Esophagus (tissue), 2 donors: ENCODE data around the gene PRR5. TPM values are rescaled to one million over a fixed set of nuclear protein-coding genes. Genes with fewer than 3 reads are reported as not detected.

Source experiments
- H3K27ac ChIP-seq, 2 donors: one replicate each; pipeline ENCODE4 v1.5.1; 2013; ENCODE audit warnings: low read depth in 2 of 2, mild to moderate bottlenecking in 2 of 2, inconsistent platforms in 1 of 2, low read length in 1 of 2, moderate library complexity in 1 of 2
- H3K27me3 ChIP-seq, 2 donors: one replicate each; pipeline ENCODE4 v1.6.1; 2013; ENCODE audit warnings: low read length in 2 of 2, control low read depth in 1 of 2, mild to moderate bottlenecking in 1 of 2; ENCODE audit not compliant: insufficient read depth in 2 of 2, control insufficient read depth in 1 of 2
- H3K36me3 ChIP-seq, 2 donors: one replicate each; pipeline ENCODE4 v1.6.1; 2013; ENCODE audit warnings: low read length in 1 of 2; ENCODE audit not compliant: control insufficient read depth in 2 of 2, insufficient read depth in 2 of 2
- H3K4me1 ChIP-seq, 2 donors: one replicate each; pipeline ENCODE4 v1.6.1; 2013; ENCODE audit warnings: low read length in 1 of 2; ENCODE audit not compliant: control insufficient read depth in 2 of 2, insufficient read depth in 2 of 2
- H3K4me3 ChIP-seq, 2 donors: one replicate each; pipeline ENCODE4 v1.5.1; 2013; ENCODE audit warnings: low read length in 2 of 2, mild to moderate bottlenecking in 2 of 2, low read depth in 1 of 2, moderate library complexity in 1 of 2
- H3K9me3 ChIP-seq, 2 donors: one replicate each; pipeline ENCODE4 v1.6.1; 2013; ENCODE audit warnings: mild to moderate bottlenecking in 2 of 2, low read depth in 1 of 2, low read length in 1 of 2, moderate library complexity in 1 of 2; ENCODE audit not compliant: control insufficient read depth in 2 of 2, insufficient read depth in 1 of 2
- WGBS, 2 donors: extraction: QIAGEN DNeasy Blood & Tissue Kit; methylation state at CpG; one replicate each; pipeline ENCODE4 v1.1.7; 2013; 5-methylcytosine and 5-hydroxymethylcytosine counted together
- polyA plus RNA-seq, 2 donors: library from polyadenylated mRNA; stranded (reverse); fragments of 200-250 nt; gene quantifications; one replicate each; pipeline ENCODE4 v1.2.3, GENCODE V29; 2013
- donor health status: healthy with polysubstance abuse.
- donor health status: Bipolar disorder and iron deficiency.

PRR5 gene
- polyA plus RNA-seq, 2 donors: 12.2 to 13.0 TPM

- WGBS, 2 donors: 43 to 48% methylated on average over 11 of the region's 11 CpGs
- no peaks in the 10 kb centered on the region for H3K36me3 ChIP-seq
- H3K4me1 ChIP-seq: peaks cover 0 to 4% of the 10 kb centered on the region in 2 donors
- no peaks in the 10 kb centered on the region for H3K9me3 ChIP-seq
- no peaks in the 10 kb centered on the region for H3K27me3 ChIP-seq
- H3K27ac ChIP-seq: peak overlapping the region in 1 of 2 donors; percentile 5
- H3K4me3 ChIP-seq: no peak overlapping the region
These were observed 37.9 kb upstream of the PRR5 start for GRCh38 chr22:44664149-44664548.

GRCh38 chr22:44665115-44665514 lies 36.9 kb upstream of the PRR5 start:
- H3K4me3 ChIP-seq: no peak overlapping the region
- no peaks in the 10 kb centered on the region for H3K9me3 ChIP-seq
- no peaks in the 10 kb centered on the region for H3K36me3 ChIP-seq
- WGBS, 2 donors: 62 to 68% methylated on average over 9 of the region's 9 CpGs
- H3K27ac ChIP-seq: no peak overlapping the region
- peaks cover 0 to 2% of the 10 kb centered on the region in 2 donors for H3K27me3 ChIP-seq
- peaks cover 0 to 2% of the 10 kb centered on the region in 2 donors for H3K4me1 ChIP-seq

- no peaks in the 10 kb centered on the region for H3K9me3 ChIP-seq
- H3K27me3 ChIP-seq: peaks cover 0 to 2% of the 10 kb centered on the region in 2 donors
- no peak overlapping the region for H3K27ac ChIP-seq
- 47% methylated on average over 3 of the region's 3 CpGs for WGBS, 2 donors
- H3K4me3 ChIP-seq: no peak overlapping the region
- H3K4me1 ChIP-seq: peaks cover 0 to 2% of the 10 kb centered on the region in 2 donors
- no peaks in the 10 kb centered on the region for H3K36me3 ChIP-seq
These were observed 35.8 kb upstream of the PRR5 start for GRCh38 chr22:44666207-44666585.

- Histone ChIP-seq H3K27ac (no peak overlapping the region), H3K4me3 (no peak overlapping the region), H3K36me3 (no peaks in the 10 kb centered on the region), H3K4me1 (peaks cover 0 to 3% of the 10 kb centered on the region in 2 donors), H3K9me3 (no peaks in the 10 kb centered on the region), H3K27me3 (peaks cover 0 to 2% of the 10 kb centered on the region in 2 donors)
- WGBS, 2 donors: 51 to 57% methylated on average over 5 of the region's 5 CpGs
These were observed 34.7 kb upstream of the PRR5 start for GRCh38 chr22:44667276-44667675.

GRCh38 chr22:44667829-44668189 lies 34.2 kb upstream of the PRR5 start:
- H3K36me3 ChIP-seq: no peaks in the 10 kb centered on the region
- H3K9me3 ChIP-seq: no peaks in the 10 kb centered on the region
- no peak overlapping the region for H3K4me3 ChIP-seq
- WGBS, 2 donors: 29 to 32% methylated on average over 8 of the region's 8 CpGs
- peak overlapping the region; percentile 54 to 78 for H3K27ac ChIP-seq
- peaks cover 0 to 3% of the 10 kb centered on the region in 2 donors for H3K4me1 ChIP-seq
- H3K27me3 ChIP-seq: peaks cover 0 to 2% of the 10 kb centered on the region in 2 donors

- Histone ChIP-seq H3K4me1 (peaks cover 0 to 3% of the 10 kb centered on the region in 2 donors), H3K27me3 (peaks cover 0 to 2% of the 10 kb centered on the region in 2 donors), H3K27ac (peak overlapping the region; percentile 54 to 78), H3K4me3 (peak overlapping the region; percentile 34 to 50), H3K9me3 (no peaks in the 10 kb centered on the region), H3K36me3 (no peaks in the 10 kb centered on the region)
- 1 to 4% methylated on average over 35 to 87 of the region's 87 CpGs for WGBS, 2 donors
These were observed 33.7 kb upstream of the PRR5 start for GRCh38 chr22:44668190-44668885.

GRCh38 chr22:44668886-44669521 lies 33.0 kb upstream of the PRR5 start:
- H3K27me3 ChIP-seq: peaks cover 0 to 2% of the 10 kb centered on the region in 2 donors
- H3K4me3 ChIP-seq: peak overlapping the region; percentile 30 to 50
- H3K9me3 ChIP-seq: no peaks in the 10 kb centered on the region
- WGBS, 2 donors: 4 to 9% methylated on average over 15 to 45 of the region's 45 CpGs
- H3K4me1 ChIP-seq: peaks cover 0 to 1% of the 10 kb centered on the region in 2 donors
- peak overlapping the region in 1 of 2 donors; percentile 78 for H3K27ac ChIP-seq
- H3K36me3 ChIP-seq: no peaks in the 10 kb centered on the region

- Histone ChIP-seq H3K27ac (no peak overlapping the region), H3K4me3 (peak overlapping the region in 1 of 2 donors; percentile 50), H3K4me1 (peaks cover 0 to 1% of the 10 kb centered on the region in 2 donors), H3K9me3 (no peaks in the 10 kb centered on the region), H3K36me3 (no peaks in the 10 kb centered on the region), H3K27me3 (peaks cover 0 to 2% of the 10 kb centered on the region in 2 donors)
- WGBS, 2 donors: 60 to 70% methylated on average over 9 of the region's 9 CpGs
These were observed 32.4 kb upstream of the PRR5 start for GRCh38 chr22:44669561-44669976.

- peaks cover 0 to 2% of the 10 kb centered on the region in 2 donors for H3K27me3 ChIP-seq
- no peak overlapping the region for H3K27ac ChIP-seq
- H3K36me3 ChIP-seq: no peaks in the 10 kb centered on the region
- peaks cover 0 to 1% of the 10 kb centered on the region in 2 donors for H3K4me1 ChIP-seq
- no peaks in the 10 kb centered on the region for H3K9me3 ChIP-seq
- H3K4me3 ChIP-seq: no peak overlapping the region
- WGBS, 2 donors: 71 to 72% methylated on average over 20 of the region's 20 CpGs
These were observed 31.6 kb upstream of the PRR5 start for GRCh38 chr22:44670220-44670988.
